Adrenal gland (tissue), 12 donors: ENCODE measurements around the gene DCLK2. TPM values are rescaled to one million over a fixed set of nuclear protein-coding genes. Genes with fewer than 3 reads are reported as not detected.

ENCODE experiments used
- DNase-seq, 7 donors: peaks; one replicate each; pipeline ENCODE4 v3.0.0-alpha.2; 2019 to 2020
- H3K27ac ChIP-seq, 5 donors: fragments of 200-600 bp; sonication (generic) in 4 of 5; 1 replicate in 3 of 5; 2 replicates in 2 of 5; pipeline versions ENCODE4 v1.5.1 to v1.8.0; 2016 to 2020; ENCODE audit warnings: mild to moderate bottlenecking in 1 of 5
- H3K27me3 ChIP-seq: fragments of 200-600 bp; 2 replicates; pipeline ENCODE4 v1.8.0; 2021
- H3K36me3 ChIP-seq, 2 donors: fragments of 200-600 bp; replicated peaks in 1 of 2; 1 replicate in 1 of 2; 2 replicates in 1 of 2; pipeline versions ENCODE4 v1.5.1 to v1.8.0; 2018 to 2022
- H3K4me1 ChIP-seq, 2 donors: fragments of 200-600 bp; replicated peaks in 1 of 2; 1 replicate in 1 of 2; 2 replicates in 1 of 2; pipeline versions ENCODE4 v1.5.1 to v1.8.0; 2018 to 2021
- H3K4me3 ChIP-seq, 4 donors: fragments of 200-600 bp; sonication (generic) in 3 of 4; one replicate each; pipeline ENCODE4 v1.5.1; 2016 to 2018
- H3K9me3 ChIP-seq, 3 donors: fragments of 200-600 bp; sonication (generic) in 1 of 3; replicated peaks in 1 of 3; 1 replicate in 2 of 3; 2 replicates in 1 of 3; pipeline versions ENCODE4 v1.5.1 to v1.8.0; 2016 to 2021
- CTCF ChIP-seq, 6 experiments: fragments of 450-650 bp in 4 of 6; fragments of 200-600 bp in 2 of 6; sonication (generic) in 1 of 6; IDR thresholded peaks; 1 replicate in 5 of 6; 2 replicates in 1 of 6; pipeline versions ENCODE4 v1.5.1 to v1.8.0; 2016 to 2021; ENCODE audit warnings: antibody characterized with exemption in 6 of 6, mild to moderate bottlenecking in 2 of 6, moderate library complexity in 1 of 6
- POLR2A ChIP-seq, 2 donors: fragments of 450-650 bp; IDR thresholded peaks; one replicate each; pipeline ENCODE4 v1.6.1; 2017; ENCODE audit warnings: antibody characterized with exemption in 2 of 2, mild to moderate bottlenecking in 2 of 2, moderate library complexity in 1 of 2
- WGBS, 4 donors: extraction: QIAGEN DNeasy Blood & Tissue Kit in 2 of 4; methylation state at CpG; one replicate each; pipeline versions ENCODE4 v1.1.5 to v1.1.7; 2013 to 2017; 5-methylcytosine and 5-hydroxymethylcytosine counted together
- intact Hi-C, 2 donors: fragments of 100-400 bp; cut with DNase I; formaldehyde crosslinking; loops; one replicate each; pipeline versions ENCODE4 v1.14.1 to v1.15.0; 2022 to 2023
- polyA plus RNA-seq, 3 donors: library from polyadenylated mRNA; stranded (reverse); fragments of 200-250 nt in 2 of 3; fragments of 350-450 nt in 1 of 3; fragmentation: Illumina TruSeq in 1 of 3; extraction: RNeasy Lipid Tissue Mini Kit (QIAGEN cat#74804) in 1 of 3; gene quantifications; one replicate each; pipeline ENCODE4 v1.2.3, GENCODE V29; 2013 to 2014
- total RNA-seq, 9 donors: library from RNA; depleted of rRNA in 4 of 9; stranded (reverse); fragments of >200 nt in 4 of 9; fragments of 120-200 nt in 1 of 9; fragmentation: NEBNext Ultra II Directional in 1 of 9; extraction: Animal tissue kit (Norgen Biotek cat#: 25700) in 1 of 9; gene quantifications; one replicate each; pipeline versions ENCODE4 v1.1.0 to v1.2.4, GENCODE V29; 2013 to 2023
- donor health status: healthy with polysubstance abuse.
- donor health status: Bipolar disorder and iron deficiency.
- donor health status: DM: yes; HTN: yes; CAD: no.
- donor health status: DM: no; HTN: no; CAD: no.
- donor health status: DM: no; HTN: no; CAD: no.
- donor health status: DM: yes; HTN: yes; CAD: no.

DCLK2 gene
- total and polyA plus RNA-seq, 12 donors, result 2.9 to 11.4 (median 6.3) TPM

- intact Hi-C loops, result no loop called here
- TF ChIP-seq POLR2A (IDR thresholded peaks at IDR 0.05) (no peak), CTCF (IDR thresholded peaks at IDR 0.05) (no peak)
- WGBS, 4 donors, result 38 to 45% (median 40%) methylated on average over 4 of the region's 4 CpGs
Observed at GRCh38 chr4:150206954-150207353, 128.7 kb downstream of the DCLK2 start.

GRCh38 chr4:150207871-150208270 is 129.6 kb downstream of the DCLK2 start:
- TF ChIP-seq CTCF (IDR thresholded peaks at IDR 0.05) (no peak), POLR2A (IDR thresholded peaks at IDR 0.05) (no peak)
- no peak for DNase-seq
- H3K4me3 ChIP-seq, result no peak overlapping the region
- H3K27me3 ChIP-seq, result no peaks in the 10 kb centered on the region
- H3K36me3 ChIP-seq, result no peaks in the 10 kb centered on the region
- H3K4me1 ChIP-seq, result peaks cover 0 to 12% of the 10 kb centered on the region in 2 donors
- no peak overlapping the region for H3K27ac ChIP-seq
- intact Hi-C loops, result no loop called here
- 89 to 100% (median 92%) methylated on average over 2 of the region's 2 CpGs for WGBS, 4 donors
- H3K9me3 ChIP-seq, result no peaks in the 10 kb centered on the region

More at GRCh38 chr4:150206954-150207353, 128.7 kb downstream of the DCLK2 start:
- DNase-seq, result no peak
- Histone ChIP-seq H3K4me1 (peaks cover 0 to 12% of the 10 kb centered on the region in 2 donors), H3K9me3 (no peaks in the 10 kb centered on the region), H3K36me3 (no peaks in the 10 kb centered on the region), H3K27me3 (no peaks in the 10 kb centered on the region), H3K27ac (no peak overlapping the region), H3K4me3 (no peak overlapping the region)

DNA sequence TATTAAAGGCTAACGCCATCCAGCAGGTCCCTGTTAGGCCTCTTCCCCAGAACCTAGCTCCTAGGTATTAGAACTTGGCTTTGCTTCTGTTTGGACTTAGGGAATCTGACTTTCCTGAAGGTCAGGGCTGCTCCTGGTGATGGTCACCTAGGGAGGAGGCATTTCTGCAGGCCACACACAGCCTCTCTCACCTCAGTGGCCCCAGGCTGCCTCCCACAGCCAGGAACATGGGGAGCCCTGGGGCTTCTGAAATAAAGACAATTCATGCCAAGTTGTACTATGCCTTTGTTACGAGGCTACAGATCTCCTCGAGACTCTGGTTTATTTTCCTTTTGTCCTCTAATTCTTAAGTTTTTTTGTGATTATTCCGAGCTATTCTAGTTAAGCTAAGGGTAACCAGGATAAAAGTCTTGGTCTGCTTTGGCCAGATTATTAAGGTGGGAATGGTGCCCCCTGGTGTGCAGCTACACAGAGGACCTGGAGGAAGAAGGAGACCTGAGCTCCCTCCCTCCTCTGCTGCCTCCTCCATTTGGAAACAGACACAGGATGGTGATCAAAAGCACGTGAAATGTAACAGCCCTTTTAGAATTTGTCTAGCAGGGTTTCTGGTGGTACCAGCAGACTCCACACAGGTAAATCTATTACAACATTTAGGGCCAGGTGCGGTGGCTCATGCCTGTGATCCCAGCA is 131.0 kb downstream of the DCLK2 start:
- intact Hi-C loops, result no loop called here
- WGBS, 4 donors, result 83 to 87% (median 86%) methylated on average over 6 of the region's 6 CpGs
- Histone ChIP-seq H3K9me3 (no peaks in the 10 kb centered on the region), H3K27ac (no peak overlapping the region), H3K4me1 (peaks cover 0 to 12% of the 10 kb centered on the region in 2 donors), H3K36me3 (no peaks in the 10 kb centered on the region), H3K4me3 (no peak overlapping the region), H3K27me3 (no peaks in the 10 kb centered on the region)
- TF ChIP-seq CTCF (IDR thresholded peaks at IDR 0.05) (peak; percentile 29 to 70 (median 56)), POLR2A (IDR thresholded peaks at IDR 0.05) (no peak)
- peak; percentile 56 to 88 (median 60) for DNase-seq

GRCh38 chr4:150211016-150211415 is 132.8 kb downstream of the DCLK2 start:
- intact Hi-C loops, result loop anchor here (10.0 kb wide), 2 partner anchors 196 to 206 kb away; no protein-coding TSS in a partner anchor
- Histone ChIP-seq H3K27ac (no peak overlapping the region), H3K27me3 (no peaks in the 10 kb centered on the region), H3K9me3 (no peaks in the 10 kb centered on the region), H3K36me3 (no peaks in the 10 kb centered on the region), H3K4me1 (peaks cover 0 to 12% of the 10 kb centered on the region in 2 donors), H3K4me3 (no peak overlapping the region)
- 94 to 97% (median 94%) methylated on average over 6 of the region's 6 CpGs for WGBS, 4 donors
- no peak for DNase-seq
- TF ChIP-seq POLR2A (IDR thresholded peaks at IDR 0.05), result no peak
- TF ChIP-seq CTCF (IDR thresholded peaks at IDR 0.05), result no peak
